ENCODE measurements around the gene LMF1.
"Not testable (repeated sequence)": the region's sequence is repeated elsewhere in the genome, so short reads cannot be mapped to it uniquely, and the experiment has no call there.

The LMF1 gene

GRCh38 chr16:962901-963814, 7.6 kb downstream of the LMF1 start:
- Histone ChIP-seq H3K4me1 (ENCODE audit: control insufficient read depth, insufficient read depth, low read length) (peaks cover 10% of the 10 kb centered on the region), H3K27ac (ENCODE audit: low read depth, low read length) (peak overlapping the region; percentile 56), H3K9ac (ENCODE audit: low read length) (no peak overlapping the region), H3K4me3 (ENCODE audit: low read length) (peak overlapping the region; percentile 1), H3K27me3 (ENCODE audit: control insufficient read depth, insufficient read depth, low read length) (no peaks in the 10 kb centered on the region), H3K36me3 (ENCODE audit: control insufficient read depth, insufficient read depth, low read length) (no peaks in the 10 kb centered on the region)

GRCh38 chr16:962366-962765, 8.4 kb downstream of the LMF1 start:
- peaks cover 10% of the 10 kb centered on the region for H3K4me1 ChIP-seq (ENCODE audit: control insufficient read depth, insufficient read depth, low read length)
- H3K27me3 ChIP-seq (ENCODE audit: control insufficient read depth, insufficient read depth, low read length): no peaks in the 10 kb centered on the region
- H3K4me3 ChIP-seq (ENCODE audit: low read length): no peak overlapping the region
- H3K27ac ChIP-seq (ENCODE audit: low read depth, low read length): no peak overlapping the region
- H3K9ac ChIP-seq (ENCODE audit: low read length): no peak overlapping the region
- H3K36me3 ChIP-seq (ENCODE audit: control insufficient read depth, insufficient read depth, low read length): no peaks in the 10 kb centered on the region

GRCh38 chr16:959232-960040, 11.3 kb downstream of the LMF1 start:
- no peak overlapping the region for H3K27ac ChIP-seq (ENCODE audit: low read depth, low read length)
- no peak overlapping the region for H3K9ac ChIP-seq (ENCODE audit: low read length)
- peaks cover 8% of the 10 kb centered on the region for H3K4me1 ChIP-seq (ENCODE audit: control insufficient read depth, insufficient read depth, low read length)
- H3K27me3 ChIP-seq (ENCODE audit: control insufficient read depth, insufficient read depth, low read length): no peaks in the 10 kb centered on the region
- H3K4me3 ChIP-seq (ENCODE audit: low read length): no peak overlapping the region
- H3K36me3 ChIP-seq (ENCODE audit: control insufficient read depth, insufficient read depth, low read length): no peaks in the 10 kb centered on the region

- not testable (repeated sequence) for H3K4me3 ChIP-seq (ENCODE audit: low read length); H3K4me1 ChIP-seq (ENCODE audit: control insufficient read depth, insufficient read depth, low read length); H3K36me3 ChIP-seq (ENCODE audit: control insufficient read depth, insufficient read depth, low read length); H3K9ac ChIP-seq (ENCODE audit: low read length); H3K27me3 ChIP-seq (ENCODE audit: control insufficient read depth, insufficient read depth, low read length); H3K27ac ChIP-seq (ENCODE audit: low read depth, low read length)
Measured at GRCh38 chr16:955766-956165, 15.0 kb downstream of the LMF1 start.

- H3K27ac ChIP-seq (ENCODE audit: low read depth, low read length); H3K27me3 ChIP-seq (ENCODE audit: control insufficient read depth, insufficient read depth, low read length); H3K4me1 ChIP-seq (ENCODE audit: control insufficient read depth, insufficient read depth, low read length); H3K4me3 ChIP-seq (ENCODE audit: low read length); H3K9ac ChIP-seq (ENCODE audit: low read length); H3K36me3 ChIP-seq (ENCODE audit: control insufficient read depth, insufficient read depth, low read length): not testable (repeated sequence)
Measured at GRCh38 chr16:953818-954217, 17.0 kb downstream of the LMF1 start.

- H3K4me1 ChIP-seq (ENCODE audit: control insufficient read depth, insufficient read depth, low read length): no peaks in the 10 kb centered on the region
- peaks cover 5% of the 10 kb centered on the region for H3K36me3 ChIP-seq (ENCODE audit: control insufficient read depth, insufficient read depth, low read length)
- H3K27ac ChIP-seq (ENCODE audit: low read depth, low read length): no peak overlapping the region
- H3K4me3 ChIP-seq (ENCODE audit: low read length): no peak overlapping the region
- no peak overlapping the region for H3K9ac ChIP-seq (ENCODE audit: low read length)
- H3K27me3 ChIP-seq (ENCODE audit: control insufficient read depth, insufficient read depth, low read length): no peaks in the 10 kb centered on the region
Measured at GRCh38 chr16:952321-952720, 18.5 kb downstream of the LMF1 start.

GRCh38 chr16:951660-952301, 19.0 kb downstream of the LMF1 start:
- Histone ChIP-seq H3K27me3 (ENCODE audit: control insufficient read depth, insufficient read depth, low read length) (no peaks in the 10 kb centered on the region), H3K4me1 (ENCODE audit: control insufficient read depth, insufficient read depth, low read length) (no peaks in the 10 kb centered on the region), H3K27ac (ENCODE audit: low read depth, low read length) (no peak overlapping the region)

GRCh38 chr16:950733-951573, 19.8 kb downstream of the LMF1 start:
- H3K9ac ChIP-seq (ENCODE audit: low read length); H3K36me3 ChIP-seq (ENCODE audit: control insufficient read depth, insufficient read depth, low read length); H3K27ac ChIP-seq (ENCODE audit: low read depth, low read length); H3K4me3 ChIP-seq (ENCODE audit: low read length); H3K4me1 ChIP-seq (ENCODE audit: control insufficient read depth, insufficient read depth, low read length); H3K27me3 ChIP-seq (ENCODE audit: control insufficient read depth, insufficient read depth, low read length): not testable (repeated sequence)

More at GRCh38 chr16:951660-952301, 19.0 kb downstream of the LMF1 start:
- H3K9ac ChIP-seq (ENCODE audit: low read length): no peak overlapping the region
- H3K4me3 ChIP-seq (ENCODE audit: low read length): no peak overlapping the region
- peaks cover 5% of the 10 kb centered on the region for H3K36me3 ChIP-seq (ENCODE audit: control insufficient read depth, insufficient read depth, low read length)

GRCh38 chr16:948767-949166, 22.0 kb downstream of the LMF1 start:
- not testable (repeated sequence) for H3K27me3 ChIP-seq (ENCODE audit: control insufficient read depth, insufficient read depth, low read length); H3K9ac ChIP-seq (ENCODE audit: low read length); H3K4me3 ChIP-seq (ENCODE audit: low read length); H3K4me1 ChIP-seq (ENCODE audit: control insufficient read depth, insufficient read depth, low read length); H3K27ac ChIP-seq (ENCODE audit: low read depth, low read length)
- peaks cover 15% of the 10 kb centered on the region for H3K36me3 ChIP-seq (ENCODE audit: control insufficient read depth, insufficient read depth, low read length)

- not testable (repeated sequence) for H3K9ac ChIP-seq (ENCODE audit: low read length); H3K4me1 ChIP-seq (ENCODE audit: control insufficient read depth, insufficient read depth, low read length); H3K27ac ChIP-seq (ENCODE audit: low read depth, low read length); H3K4me3 ChIP-seq (ENCODE audit: low read length); H3K27me3 ChIP-seq (ENCODE audit: control insufficient read depth, insufficient read depth, low read length)
- peaks cover 15% of the 10 kb centered on the region for H3K36me3 ChIP-seq (ENCODE audit: control insufficient read depth, insufficient read depth, low read length)
Measured at GRCh38 chr16:947922-948303, 22.9 kb downstream of the LMF1 start.

GRCh38 chr16:947255-947921, 23.4 kb downstream of the LMF1 start:
- H3K9ac ChIP-seq (ENCODE audit: low read length): no peak overlapping the region
- no peak overlapping the region for H3K27ac ChIP-seq (ENCODE audit: low read depth, low read length)
- no peak overlapping the region for H3K4me3 ChIP-seq (ENCODE audit: low read length)
- no peaks in the 10 kb centered on the region for H3K4me1 ChIP-seq (ENCODE audit: control insufficient read depth, insufficient read depth, low read length)
- H3K27me3 ChIP-seq (ENCODE audit: control insufficient read depth, insufficient read depth, low read length): no peaks in the 10 kb centered on the region
- H3K36me3 ChIP-seq (ENCODE audit: control insufficient read depth, insufficient read depth, low read length): peaks cover 15% of the 10 kb centered on the region

Data from rectal smooth muscle tissue (tissue), 1 donor.